ENCODE data around the gene BCAR1.
"Not testable (repeated sequence)": the region's sequence is repeated elsewhere in the genome, so short reads cannot be mapped to it uniquely, and the experiment has no call there.

BCAR1 gene

GRCh38 chr16:75238132-75238852 lies 13.1 kb downstream of the BCAR1 start:
- DNase-seq: peak; percentile 20

GRCh38 chr16:75237398-75238131 lies 13.9 kb downstream of the BCAR1 start:
- DNase-seq: no peak

- no peak for DNase-seq
Observed at GRCh38 chr16:75236736-75237397, 14.6 kb downstream of the BCAR1 start.

- no peak for DNase-seq
Observed at GRCh38 chr16:75236232-75236631, 15.2 kb downstream of the BCAR1 start.

GRCh38 chr16:75235721-75236193 lies 15.7 kb downstream of the BCAR1 start:
- no peak for DNase-seq

GRCh38 chr16:75234856-75235696 lies 16.3 kb downstream of the BCAR1 start:
- no peak for DNase-seq

- no peak for DNase-seq
Observed at GRCh38 chr16:75233611-75233938, 17.8 kb downstream of the BCAR1 start.

GRCh38 chr16:75231570-75231969 lies 19.9 kb downstream of the BCAR1 start:
- DNase-seq: no peak

- DNase-seq: no peak
Observed at GRCh38 chr16:75230471-75231110, 20.8 kb downstream of the BCAR1 start.

GRCh38 chr16:75229172-75230031 lies 22.0 kb downstream of the BCAR1 start:
- no peak for DNase-seq

- no peak for DNase-seq
Observed at GRCh38 chr16:75228143-75228976, 23.1 kb downstream of the BCAR1 start.

GRCh38 chr16:75227361-75228142 lies 23.9 kb downstream of the BCAR1 start:
- DNase-seq: no peak

- no peak for DNase-seq
Observed at GRCh38 chr16:75226550-75227360, 24.7 kb downstream of the BCAR1 start.

GRCh38 chr16:75225678-75226515 lies 25.5 kb downstream of the BCAR1 start:
- no peak for DNase-seq

- DNase-seq: no peak
Observed at GRCh38 chr16:75225092-75225491, 26.3 kb downstream of the BCAR1 start.

GRCh38 chr16:75224306-75225082 lies 26.9 kb downstream of the BCAR1 start:
- no peak for DNase-seq

- not testable (repeated sequence) for DNase-seq
Observed at GRCh38 chr16:75223129-75223528, 28.3 kb downstream of the BCAR1 start.
